HepG2 (cell line): Measurements from ENCODE around the gene INTS4. TPM values are rescaled to one million over a fixed set of nuclear protein-coding genes. Genes with fewer than 3 reads are reported as not detected.

Experiments
- ATAC-seq: fragments of 200-7000 bp; cut with Tn5 transposase; 3 replicates; pipeline ENCODE4 v1.9.1; 2020; ENCODE audit warnings: mild to moderate bottlenecking, moderate library complexity
- BruUV-seq: library from RNA; stranded (reverse); fragments of 400-500 nt; replicated peaks from 2 replicates; lab custom pipeline; 2021; lab: Mats Ljungman, UMichigan
- CTCF ChIA-PET: fragments of 300-600 bp; formaldehyde crosslinking; extraction: SDS; loops from one replicate; lab custom pipeline; 2021; ENCODE audit warnings: low total read pairs, inconsistent platforms, low intra/inter-chr PET ratio; lab: Yijun Ruan, JAX
- POLR2A ChIA-PET: fragments of 350-600 bp; sonication (Branson Sonifier 250); formaldehyde crosslinking; loops from one replicate; lab custom pipeline; 2020; ENCODE audit warnings: antibody characterized with exemption, inconsistent platforms; lab: Yijun Ruan, JAX
- DNase-seq: peaks from one replicate; pipeline ENCODE4 v3.0.0-alpha.2; 2015; ENCODE audit warnings: low spot score
- FAIRE-seq: peaks from 3 replicates; lab custom pipeline; 2011; peaks lifted over from hg19 to GRCh38; lab: Jason Lieb, UNC
- H2AFZ ChIP-seq: one replicate; pipeline ENCODE4 v1.6.1; 2011; ENCODE audit warnings: low read length, inconsistent platforms
- H3K27ac ChIP-seq: fragments of 300-600 bp; 3 replicates; pipeline ENCODE4 v1.8.0; 2011; ENCODE audit warnings: mixed run types, mild to moderate bottlenecking, mixed read lengths, low read length, inconsistent platforms; ENCODE audit not compliant: insufficient read depth; ENCODE audit errors: extremely low read length
- H3K27me3 ChIP-seq, 2 experiments: fragments of 200-600 bp in 1 of 2; 2 replicates in 1 of 2; 3 replicates in 1 of 2; pipeline versions ENCODE4 v1.6.0 to v1.8.0; 2011; ENCODE audit warnings: low read length in 2 of 2, mild to moderate bottlenecking in 2 of 2, moderate library complexity in 2 of 2, inconsistent platforms in 1 of 2; ENCODE audit not compliant: insufficient read depth in 2 of 2, control insufficient read depth in 1 of 2
- H3K36me3 ChIP-seq, 2 experiments: fragments of 200-600 bp in 1 of 2; replicated peaks in 1 of 2; 2 replicates in 1 of 2; 3 replicates in 1 of 2; pipeline versions ENCODE4 v1.5.1 to v1.8.0; 2011; ENCODE audit warnings: low read length in 2 of 2, inconsistent platforms in 1 of 2; ENCODE audit not compliant: insufficient read depth in 2 of 2, control insufficient read depth in 1 of 2
- H3K4me1 ChIP-seq: 2 replicates; pipeline ENCODE4 v1.5.1; 2012; ENCODE audit warnings: low read length, inconsistent platforms; ENCODE audit not compliant: insufficient read depth
- H3K4me2 ChIP-seq: 2 replicates; pipeline ENCODE4 v1.6.0; 2011; ENCODE audit warnings: low read depth, low read length, inconsistent platforms
- H3K4me3 ChIP-seq, 3 experiments: fragments of 200-600 bp in 1 of 3; sonication (generic), shearing (Covaris generic) in 1 of 3; replicated peaks in 1 of 3; 2 replicates each; pipeline ENCODE4 v1.5.1; 2011 to 2016; ENCODE audit warnings: low read length in 3 of 3, inconsistent platforms in 2 of 3, low read depth in 2 of 3, mild to moderate bottlenecking in 2 of 3, control low read depth in 1 of 3, mixed read lengths in 1 of 3; ENCODE audit not compliant: insufficient read depth in 1 of 3
- H3K79me2 ChIP-seq: one replicate; pipeline ENCODE4 v1.6.1; 2011; ENCODE audit warnings: low read length, inconsistent platforms; ENCODE audit not compliant: insufficient read depth
- H3K9ac ChIP-seq: 2 replicates; pipeline ENCODE4 v1.6.0; 2011; ENCODE audit warnings: mild to moderate bottlenecking, low read depth, low read length, inconsistent platforms; ENCODE audit not compliant: insufficient read depth
- H3K9me3 ChIP-seq: 2 replicates; pipeline ENCODE4 v1.5.1; 2012; ENCODE audit warnings: mild to moderate bottlenecking, low read length
- H4K20me1 ChIP-seq: 2 replicates; pipeline ENCODE4 v1.6.0; 2011; ENCODE audit warnings: inconsistent platforms, mild to moderate bottlenecking, low read length, moderate library complexity; ENCODE audit not compliant: insufficient read depth
- ERF ChIP-seq: IDR thresholded peaks from 2 replicates; pipeline ENCODE4 v1.6.1; 2018; ENCODE audit warnings: missing biosample characterization, missing genetic modification reagents
- FOSL2 ChIP-seq: sonication (generic); formaldehyde crosslinking; IDR thresholded peaks from 2 replicates; pipeline ENCODE4 v1.4.0; 2020; ENCODE audit warnings: missing genetic modification reagents
- GTF2F1 ChIP-seq: fragments of 150-350 bp; IDR thresholded peaks from 2 replicates; pipeline ENCODE4 v1.6.1; 2014; ENCODE audit warnings: low read length
- HDAC2 ChIP-seq: sonication (generic); formaldehyde crosslinking; IDR thresholded peaks from 2 replicates; pipeline ENCODE4 v1.4.0; 2020; ENCODE audit warnings: missing genetic modification reagents
- NR2F6 ChIP-seq, 2 experiments: IDR thresholded peaks; 2 replicates each; pipeline ENCODE4 v1.6.1; 2016; ENCODE audit warnings: antibody characterized with exemption in 1 of 2, mild to moderate bottlenecking in 1 of 2
- RARA ChIP-seq: IDR thresholded peaks from 2 replicates; pipeline ENCODE4 v1.6.1; 2016; ENCODE audit warnings: missing genetic modification reagents, missing compliant biosample characterization
- RBFOX2 ChIP-seq: fragments of 200-400 bp; formaldehyde crosslinking; IDR thresholded peaks from 2 replicates; pipeline ENCODE4 v1.6.1; 2017; ENCODE audit warnings: low read depth, mild to moderate bottlenecking, low read length
- RXRB ChIP-seq: IDR thresholded peaks from 2 replicates; pipeline ENCODE4 v1.6.1; 2016; ENCODE audit warnings: borderline replicate concordance, missing genetic modification reagents, missing compliant biosample characterization
- SALL1 ChIP-seq: sonication (generic); formaldehyde crosslinking; IDR thresholded peaks from 2 replicates; pipeline ENCODE4 v1.8.0; 2022; ENCODE audit warnings: mild to moderate bottlenecking, missing genetic modification reagents
- SP5 ChIP-seq: IDR thresholded peaks from 2 replicates; pipeline ENCODE4 v1.6.1; 2016; ENCODE audit warnings: low read depth, borderline replicate concordance
- TAF1 ChIP-seq: sonication (generic); formaldehyde crosslinking; IDR thresholded peaks from 2 replicates; pipeline ENCODE4 v1.4.0; 2020; ENCODE audit warnings: missing genetic modification reagents
- ZMYM3 ChIP-seq: sonication (generic); formaldehyde crosslinking; IDR thresholded peaks from 2 replicates; pipeline ENCODE4 v1.5.1; 2020; ENCODE audit warnings: mild to moderate bottlenecking, missing genetic modification reagents
- ZNF547 ChIP-seq: sonication (generic); formaldehyde crosslinking; IDR thresholded peaks from 2 replicates; pipeline ENCODE4 v1.5.1; 2020; ENCODE audit warnings: mild to moderate bottlenecking, missing genetic modification reagents
- ZNF597 ChIP-seq: sonication (generic); formaldehyde crosslinking; IDR thresholded peaks from 2 replicates; pipeline ENCODE4 v1.5.0; 2020; ENCODE audit warnings: missing genetic modification reagents
- ZNF674 ChIP-seq: sonication (generic); formaldehyde crosslinking; IDR thresholded peaks from 2 replicates; pipeline ENCODE4 v1.5.0; 2020; ENCODE audit warnings: low read depth, mild to moderate bottlenecking, missing genetic modification reagents
- ZNF776 ChIP-seq: sonication (generic); formaldehyde crosslinking; IDR thresholded peaks from 2 replicates; pipeline ENCODE4 v1.4.0; 2020; ENCODE audit warnings: mild to moderate bottlenecking, missing genetic modification reagents
- ZSCAN20 ChIP-seq: sonication (generic); formaldehyde crosslinking; IDR thresholded peaks from 2 replicates; pipeline ENCODE4 v1.4.0; 2020; ENCODE audit warnings: missing genetic modification reagents, mild to moderate bottlenecking, borderline replicate concordance
- WGBS: methylation state at CpG from one replicate; pipeline ENCODE4 v1.1.6; 2017; ENCODE audit warnings: low lambda C conversion rate; 5-methylcytosine and 5-hydroxymethylcytosine counted together
- in situ Hi-C: cut with HindIII; loops from 2 replicates; pipeline ENCODE4 v1.10.0; 2017; ENCODE audit warnings: low pct_unique_long_range_greater_than_20kb; ENCODE audit not compliant: extremely low pct_ligation_motif_present
- intact Hi-C: fragments of 100-400 bp; cut with micrococcal nuclease; formaldehyde crosslinking; loops from one replicate; pipeline ENCODE4 v1.10.0; 2022; ENCODE audit not compliant: unreplicated experiment
- polyA plus RNA-seq, 8 experiments: library from polyadenylated mRNA; depleted of rRNA in 3 of 8; stranded (reverse) in 7 of 8; unstranded in 1 of 8; fragments of >200 nt; fragmentation: Illumina TruSeq in 4 of 8; extraction: Trizol in 4 of 8; gene quantifications; 2 replicates each; pipeline versions ENCODE4 v1.2.1 to v1.2.3, GENCODE V29; 2011 to 2016; ENCODE audit warnings: low read depth in 4 of 8, missing spikeins in 1 of 8, mixed read lengths in 1 of 8; ENCODE audit not compliant: insufficient read depth in 1 of 8
- total RNA-seq, 5 experiments: library from RNA; depleted of rRNA; stranded (reverse); fragments of >200 nt; fragmentation: Illumina TruSeq; extraction: Trizol; gene quantifications; 2 replicates each; pipeline ENCODE4 v1.2.3, GENCODE V29; 2016; ENCODE audit warnings: low read depth in 1 of 5
- TF ChIP-seq, protein P1 (sequence below): sonication (generic); formaldehyde crosslinking; IDR thresholded peaks from 2 replicates; pipeline ENCODE4 v1.4.0; 2020; ENCODE audit warnings: mild to moderate bottlenecking, missing genetic modification reagents
- TF ChIP-seq, protein P2 (sequence below): sonication (generic); formaldehyde crosslinking; IDR thresholded peaks from 2 replicates; pipeline ENCODE4 v1.4.0; 2020; ENCODE audit warnings: missing genetic modification reagents
- TF ChIP-seq, protein P3 (sequence below): IDR thresholded peaks from 2 replicates; pipeline ENCODE4 v1.6.1; 2016
- TF ChIP-seq, protein P4 (sequence below): sonication (generic); formaldehyde crosslinking; IDR thresholded peaks from 2 replicates; pipeline ENCODE4 v1.5.0; 2020; ENCODE audit warnings: missing genetic modification reagents

INTS4 gene
- total and polyA plus RNA-seq, 2 of the 13 experiments (the other 11 are each of a cell fraction or from before 2014, with no cell fraction given) = 37.3 to 44.8 TPM

- peaks cover 83% of the 10 kb centered on the region for H3K4me1 ChIP-seq
- H3K9ac ChIP-seq = no peak overlapping the region
- no peaks in the 10 kb centered on the region for H3K36me3 ChIP-seq
- CTCF ChIA-PET = no interaction called here
- H4K20me1 ChIP-seq = no peaks in the 10 kb centered on the region
- POLR2A ChIA-PET = interaction anchor here (0.9 kb wide), 1 partner anchor 42 kb away, joined by 4 read pairs; the partner anchor contains the start of gene INTS4
- DNase-seq (peak; percentile 58), ATAC-seq (peak; percentile 67), FAIRE-seq (peak; percentile 37)
- H3K27me3 ChIP-seq = no peaks in the 10 kb centered on the region
- no peaks in the 10 kb centered on the region for H3K9me3 ChIP-seq
- 8% methylated on average over 2 of the region's 3 CpGs for WGBS
- peak overlapping the region in 1 of 3 experiments; percentile 29; a peak in 1 of 6 replicates for H3K4me3 ChIP-seq
- H2AFZ ChIP-seq = no peak overlapping the region
- in situ Hi-C loops (no loop called here), intact Hi-C loops (no loop called here)
- no TSS peak for BruUV-seq
- no peak overlapping the region for H3K27ac ChIP-seq
- H3K4me2 ChIP-seq = peak overlapping the region; percentile 43
- H3K79me2 ChIP-seq = no peaks in the 10 kb centered on the region
- no peak for TF ChIP-seq ZNF597 (CRISPR knock-in tag)
- TF ChIP-seq ZSCAN20 (CRISPR knock-in tag) = no peak
- TF ChIP-seq NR2F6 (IDR thresholded peaks at IDR 0.05) = no peak
- peak; percentile 34; the same call in 1 of the 2 replicates for TF ChIP-seq NR2F6 (CRISPR knock-in tag; IDR thresholded peaks at IDR 0.05)
- TF ChIP-seq RXRB (CRISPR knock-in tag) = peak; percentile 55; the same call in 1 of the 2 replicates
- peak; percentile 31; the same call in 1 of the 2 replicates for TF ChIP-seq ZMYM3 (CRISPR knock-in tag)
- TF ChIP-seq GTF2F1 = no peak
- TF ChIP-seq ZNF776 (CRISPR knock-in tag) = no peak
- TF ChIP-seq FOSL2 (CRISPR knock-in tag) = peak; percentile 37
- TF ChIP-seq, protein P1, sequence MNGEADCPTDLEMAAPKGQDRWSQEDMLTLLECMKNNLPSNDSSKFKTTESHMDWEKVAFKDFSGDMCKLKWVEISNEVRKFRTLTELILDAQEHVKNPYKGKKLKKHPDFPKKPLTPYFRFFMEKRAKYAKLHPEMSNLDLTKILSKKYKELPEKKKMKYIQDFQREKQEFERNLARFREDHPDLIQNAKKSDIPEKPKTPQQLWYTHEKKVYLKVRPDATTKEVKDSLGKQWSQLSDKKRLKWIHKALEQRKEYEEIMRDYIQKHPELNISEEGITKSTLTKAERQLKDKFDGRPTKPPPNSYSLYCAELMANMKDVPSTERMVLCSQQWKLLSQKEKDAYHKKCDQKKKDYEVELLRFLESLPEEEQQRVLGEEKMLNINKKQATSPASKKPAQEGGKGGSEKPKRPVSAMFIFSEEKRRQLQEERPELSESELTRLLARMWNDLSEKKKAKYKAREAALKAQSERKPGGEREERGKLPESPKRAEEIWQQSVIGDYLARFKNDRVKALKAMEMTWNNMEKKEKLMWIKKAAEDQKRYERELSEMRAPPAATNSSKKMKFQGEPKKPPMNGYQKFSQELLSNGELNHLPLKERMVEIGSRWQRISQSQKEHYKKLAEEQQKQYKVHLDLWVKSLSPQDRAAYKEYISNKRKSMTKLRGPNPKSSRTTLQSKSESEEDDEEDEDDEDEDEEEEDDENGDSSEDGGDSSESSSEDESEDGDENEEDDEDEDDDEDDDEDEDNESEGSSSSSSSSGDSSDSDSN = 0 out of 2 replicates have a peak, but pooled peaks have one; percentile 33
- TF ChIP-seq SP5 (CRISPR knock-in tag) = peak; percentile 19; the same call in 1 of the 2 replicates
- TF ChIP-seq TAF1 (CRISPR knock-in tag) = peak; percentile 20; the same call in 1 of the 2 replicates
- TF ChIP-seq HDAC2 (CRISPR knock-in tag) = 0 out of 2 replicates have a peak, but pooled peaks have one; percentile 29
- TF ChIP-seq RBFOX2 = no peak
- TF ChIP-seq, protein P2, sequence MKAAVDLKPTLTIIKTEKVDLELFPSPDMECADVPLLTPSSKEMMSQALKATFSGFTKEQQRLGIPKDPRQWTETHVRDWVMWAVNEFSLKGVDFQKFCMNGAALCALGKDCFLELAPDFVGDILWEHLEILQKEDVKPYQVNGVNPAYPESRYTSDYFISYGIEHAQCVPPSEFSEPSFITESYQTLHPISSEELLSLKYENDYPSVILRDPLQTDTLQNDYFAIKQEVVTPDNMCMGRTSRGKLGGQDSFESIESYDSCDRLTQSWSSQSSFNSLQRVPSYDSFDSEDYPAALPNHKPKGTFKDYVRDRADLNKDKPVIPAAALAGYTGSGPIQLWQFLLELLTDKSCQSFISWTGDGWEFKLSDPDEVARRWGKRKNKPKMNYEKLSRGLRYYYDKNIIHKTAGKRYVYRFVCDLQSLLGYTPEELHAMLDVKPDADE = no peak
- TF ChIP-seq RARA (CRISPR knock-in tag) = peak; percentile 37; the same call in 1 of the 2 replicates
- 0 out of 2 replicates have a peak, but pooled peaks have one; percentile 33 for TF ChIP-seq ERF
- TF ChIP-seq, protein P3, sequence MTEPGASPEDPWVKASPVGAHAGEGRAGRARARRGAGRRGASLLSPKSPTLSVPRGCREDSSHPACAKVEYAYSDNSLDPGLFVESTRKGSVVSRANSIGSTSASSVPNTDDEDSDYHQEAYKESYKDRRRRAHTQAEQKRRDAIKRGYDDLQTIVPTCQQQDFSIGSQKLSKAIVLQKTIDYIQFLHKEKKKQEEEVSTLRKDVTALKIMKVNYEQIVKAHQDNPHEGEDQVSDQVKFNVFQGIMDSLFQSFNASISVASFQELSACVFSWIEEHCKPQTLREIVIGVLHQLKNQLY (CRISPR knock-in tag) = 0 out of 2 replicates have a peak, but pooled peaks have one; percentile 69
- TF ChIP-seq, protein P4, sequence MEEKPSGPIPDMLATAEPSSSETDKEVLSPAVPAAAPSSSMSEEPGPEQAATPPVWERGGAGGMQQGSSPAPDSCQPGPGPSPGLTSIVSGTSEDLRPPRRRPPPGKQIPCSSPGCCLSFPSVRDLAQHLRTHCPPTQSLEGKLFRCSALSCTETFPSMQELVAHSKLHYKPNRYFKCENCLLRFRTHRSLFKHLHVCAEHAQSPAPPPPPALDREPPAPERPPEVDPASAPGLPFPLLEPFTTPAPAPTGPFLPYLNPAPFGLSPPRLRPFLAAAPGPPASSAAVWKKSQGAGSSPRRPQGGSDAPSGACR (CRISPR knock-in tag) = no peak
- TF ChIP-seq ZNF674 (CRISPR knock-in tag) = no peak
- peak; percentile 20; the same call in 1 of the 2 replicates for TF ChIP-seq SALL1 (CRISPR knock-in tag)
- 0 out of 2 replicates have a peak, but pooled peaks have one; percentile 4 for TF ChIP-seq ZNF547
These were observed 42.6 kb upstream of the INTS4 start for GRCh38 chr11:78037056-78037455.
